NT2/D1 (cell line): ENCODE measurements around the gene MAML3.

Experiments
- DNase-seq: peaks from one replicate; pipeline ENCODE4 v3.0.0-alpha.2; 2011; ENCODE audit warnings: low read depth, low spot score
- H3K27me3 ChIP-seq: 2 replicates; pipeline ENCODE4 v1.6.0; 2011; ENCODE audit warnings: mild to moderate bottlenecking; ENCODE audit not compliant: insufficient read length, insufficient read depth
- H3K36me3 ChIP-seq: 2 replicates; pipeline ENCODE4 v1.6.1; 2011; ENCODE audit warnings: mild to moderate bottlenecking, low read length, mixed read lengths; ENCODE audit not compliant: insufficient read depth, insufficient read length
- H3K4me1 ChIP-seq: 2 replicates; pipeline ENCODE4 v1.5.1; 2011; ENCODE audit not compliant: insufficient read depth, insufficient read length
- H3K4me3 ChIP-seq: 2 replicates; pipeline ENCODE4 v1.5.1; 2011; ENCODE audit warnings: low read depth; ENCODE audit not compliant: insufficient read length
- H3K9ac ChIP-seq: 2 replicates; pipeline ENCODE4 v1.6.0; 2011; ENCODE audit warnings: low read depth; ENCODE audit not compliant: insufficient read length
- H3K9me3 ChIP-seq: 2 replicates; pipeline ENCODE4 v1.5.1; 2011; ENCODE audit warnings: mild to moderate bottlenecking, low read length; ENCODE audit not compliant: insufficient read depth
- SUZ12 ChIP-seq: IDR thresholded peaks from 2 replicates; pipeline ENCODE4 v1.6.1; 2011; ENCODE audit not compliant: insufficient read length, insufficient read depth; ENCODE audit errors: extremely low read depth
- YY1 ChIP-seq: IDR thresholded peaks from 2 replicates; pipeline ENCODE4 v1.6.1; 2011; ENCODE audit not compliant: insufficient read length, insufficient read depth
- ZNF274 ChIP-seq: IDR thresholded peaks from 2 replicates; pipeline ENCODE4 v1.6.1; 2011; ENCODE audit warnings: mild to moderate bottlenecking, low read depth, low read length

MAML3 gene

GRCh38 chr4:140186082-140186438 lies 32.1 kb upstream of the MAML3 start:
- no peaks in the 10 kb centered on the region for H3K27me3 ChIP-seq
- no peaks in the 10 kb centered on the region for H3K36me3 ChIP-seq
- no peak overlapping the region for H3K9ac ChIP-seq
- TF ChIP-seq YY1: no peak
- TF ChIP-seq ZNF274: no peak
- TF ChIP-seq SUZ12: no peak
- no peak for DNase-seq
- no peaks in the 10 kb centered on the region for H3K4me1 ChIP-seq
- H3K4me3 ChIP-seq: no peak overlapping the region
- no peaks in the 10 kb centered on the region for H3K9me3 ChIP-seq

GRCh38 chr4:140185412-140186081 lies 31.6 kb upstream of the MAML3 start:
- Histone ChIP-seq H3K9me3 (no peaks in the 10 kb centered on the region), H3K4me3 (no peak overlapping the region), H3K27me3 (no peaks in the 10 kb centered on the region), H3K36me3 (no peaks in the 10 kb centered on the region), H3K9ac (no peak overlapping the region), H3K4me1 (no peaks in the 10 kb centered on the region)
- TF ChIP-seq ZNF274: no peak
- TF ChIP-seq SUZ12: no peak
- no peak for TF ChIP-seq YY1
- no peak for DNase-seq

- DNase-seq: no peak
Measured at GRCh38 chr4:140183270-140183669, 29.3 kb upstream of the MAML3 start.

GRCh38 chr4:140180577-140180976 lies 26.6 kb upstream of the MAML3 start:
- Histone ChIP-seq H3K9me3 (no peaks in the 10 kb centered on the region), H3K4me1 (no peaks in the 10 kb centered on the region), H3K36me3 (no peaks in the 10 kb centered on the region), H3K4me3 (no peak overlapping the region), H3K9ac (no peak overlapping the region), H3K27me3 (no peaks in the 10 kb centered on the region)
- no peak for DNase-seq
- TF ChIP-seq ZNF274 (no peak), YY1 (no peak), SUZ12 (no peak)

More at GRCh38 chr4:140183270-140183669, 29.3 kb upstream of the MAML3 start:
- Histone ChIP-seq H3K9me3 (no peaks in the 10 kb centered on the region), H3K4me3 (no peak overlapping the region), H3K36me3 (no peaks in the 10 kb centered on the region), H3K9ac (no peak overlapping the region), H3K27me3 (no peaks in the 10 kb centered on the region), H3K4me1 (no peaks in the 10 kb centered on the region)
- TF ChIP-seq ZNF274: no peak

GRCh38 chr4:140176735-140177134 lies 22.8 kb upstream of the MAML3 start:
- H3K9me3 ChIP-seq: no peaks in the 10 kb centered on the region
- H3K9ac ChIP-seq: no peak overlapping the region
- H3K27me3 ChIP-seq: no peaks in the 10 kb centered on the region
- DNase-seq: no peak
- no peaks in the 10 kb centered on the region for H3K4me1 ChIP-seq
- no peaks in the 10 kb centered on the region for H3K36me3 ChIP-seq
- TF ChIP-seq YY1 (no peak), ZNF274 (no peak), SUZ12 (no peak)
- no peak overlapping the region for H3K4me3 ChIP-seq

- no peaks in the 10 kb centered on the region for H3K36me3 ChIP-seq
- no peak overlapping the region for H3K9ac ChIP-seq
- no peaks in the 10 kb centered on the region for H3K9me3 ChIP-seq
- DNase-seq: no peak
- no peaks in the 10 kb centered on the region for H3K27me3 ChIP-seq
- no peaks in the 10 kb centered on the region for H3K4me1 ChIP-seq
- H3K4me3 ChIP-seq: no peak overlapping the region
- TF ChIP-seq YY1 (no peak), SUZ12 (no peak)
Measured at GRCh38 chr4:140174543-140174942, 20.6 kb upstream of the MAML3 start.

- Histone ChIP-seq H3K9ac (no peak overlapping the region), H3K4me1 (no peaks in the 10 kb centered on the region), H3K9me3 (no peaks in the 10 kb centered on the region), H3K36me3 (no peaks in the 10 kb centered on the region), H3K27me3 (no peaks in the 10 kb centered on the region), H3K4me3 (no peak overlapping the region)
- DNase-seq: no peak
- TF ChIP-seq ZNF274: no peak
- TF ChIP-seq SUZ12: no peak
- no peak for TF ChIP-seq YY1
Measured at GRCh38 chr4:140172960-140173359, 19.0 kb upstream of the MAML3 start.
